HepG2 (cell line): ENCODE results near the gene STAB2.

Experiments
- CEBPB ChIP-seq: IDR thresholded peaks from 2 replicates; pipeline ENCODE4 v1.6.1; 2011; ENCODE audit warnings: low read depth, low read length, improper control_type of control experiment, borderline replicate concordance
- GABPA ChIP-seq, 2 experiments: IDR thresholded peaks; 2 replicates each; pipeline ENCODE4 v1.6.1; 2011 to 2016; ENCODE audit warnings: low read depth in 2 of 2, low read length in 1 of 2, missing biosample characterization in 1 of 2, missing genetic modification characterization in 1 of 2
- MYC ChIP-seq: sonication (generic); formaldehyde crosslinking; IDR thresholded peaks from 2 replicates; pipeline ENCODE4 v1.9.0; 2021; ENCODE audit warnings: missing genetic modification reagents, borderline replicate concordance
- POLR2A ChIP-seq, 2 experiments: IDR thresholded peaks; 2 replicates each; pipeline ENCODE4 v1.6.1; 2011; ENCODE audit warnings: low read depth in 2 of 2, low read length in 2 of 2, mild to moderate bottlenecking in 1 of 2, moderate library complexity in 1 of 2; ENCODE audit not compliant: insufficient read depth in 1 of 2
- POLR2AphosphoS2 ChIP-seq: IDR thresholded peaks from 2 replicates; pipeline ENCODE4 v1.6.1; 2011; ENCODE audit warnings: low read depth, low read length, improper control_type of control experiment
- RXRA ChIP-seq: sonication (generic); formaldehyde crosslinking; IDR thresholded peaks from 2 replicates; pipeline ENCODE4 v1.5.1; 2020; ENCODE audit warnings: missing genetic modification reagents
- ZNF232 ChIP-seq: sonication (generic); formaldehyde crosslinking; IDR thresholded peaks from 2 replicates; pipeline ENCODE4 v1.4.0; 2020; ENCODE audit warnings: missing genetic modification reagents, borderline replicate concordance
- ZNF441 ChIP-seq: sonication (generic); formaldehyde crosslinking; IDR thresholded peaks from 2 replicates; pipeline ENCODE4 v1.7.0; 2021; ENCODE audit warnings: missing genetic modification reagents, borderline replicate concordance
- ZZZ3 ChIP-seq: sonication (generic); formaldehyde crosslinking; IDR thresholded peaks from 2 replicates; pipeline ENCODE4 v1.4.0; 2020; ENCODE audit warnings: missing genetic modification reagents, mild to moderate bottlenecking, borderline replicate concordance
- TF ChIP-seq, protein P1 (sequence below): sonication (generic); formaldehyde crosslinking; IDR thresholded peaks from 2 replicates; pipeline ENCODE4 v1.8.1; 2023; ENCODE audit warnings: mild to moderate bottlenecking, missing genetic modification reagents
- TF ChIP-seq, protein P2 (sequence below): IDR thresholded peaks from 2 replicates; pipeline ENCODE4 v1.6.1; 2012; ENCODE audit warnings: low read length, improper control_type of control experiment
- TF ChIP-seq, protein P3 (sequence below): sonication (generic); formaldehyde crosslinking; IDR thresholded peaks from 2 replicates; pipeline ENCODE4 v1.5.0; 2020; ENCODE audit warnings: mild to moderate bottlenecking, missing genetic modification reagents, moderate library complexity

DNA sequence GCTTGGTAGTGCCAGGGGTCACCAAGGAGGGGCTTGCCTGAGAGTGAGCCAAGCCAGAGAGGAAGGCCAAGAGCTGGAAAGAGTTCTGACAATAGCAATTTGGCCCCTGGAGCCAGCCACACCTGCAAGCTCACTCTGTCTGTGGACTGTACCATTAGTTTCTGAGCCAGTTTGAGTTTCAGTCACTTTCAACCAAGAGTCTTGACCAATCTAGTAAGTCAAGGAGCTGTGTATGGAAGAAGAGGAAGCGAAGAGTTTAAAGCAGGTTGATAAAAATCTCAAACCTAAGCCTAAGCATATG is 215.5 kb downstream of the STAB2 start:
- TF ChIP-seq ZNF441 (CRISPR knock-in tag) (no peak), MYC (CRISPR knock-in tag) (no peak), ZZZ3 (CRISPR knock-in tag) (no peak), POLR2A (IDR thresholded peaks at IDR 0.05; ENCODE audit: insufficient read depth in 1 of 2, low read depth in 2 of 2, low read length in 2 of 2) (no peak), POLR2AphosphoS2 (no peak), GABPA (IDR thresholded peaks at IDR 0.05; ENCODE audit: low read depth, low read length) (no peak), GABPA (CRISPR knock-in tag; IDR thresholded peaks at IDR 0.05; ENCODE audit: low read depth) (no peak), ZNF232 (CRISPR knock-in tag) (no peak), CEBPB (no peak), RXRA (CRISPR knock-in tag) (no peak)
- TF ChIP-seq, protein P1, sequence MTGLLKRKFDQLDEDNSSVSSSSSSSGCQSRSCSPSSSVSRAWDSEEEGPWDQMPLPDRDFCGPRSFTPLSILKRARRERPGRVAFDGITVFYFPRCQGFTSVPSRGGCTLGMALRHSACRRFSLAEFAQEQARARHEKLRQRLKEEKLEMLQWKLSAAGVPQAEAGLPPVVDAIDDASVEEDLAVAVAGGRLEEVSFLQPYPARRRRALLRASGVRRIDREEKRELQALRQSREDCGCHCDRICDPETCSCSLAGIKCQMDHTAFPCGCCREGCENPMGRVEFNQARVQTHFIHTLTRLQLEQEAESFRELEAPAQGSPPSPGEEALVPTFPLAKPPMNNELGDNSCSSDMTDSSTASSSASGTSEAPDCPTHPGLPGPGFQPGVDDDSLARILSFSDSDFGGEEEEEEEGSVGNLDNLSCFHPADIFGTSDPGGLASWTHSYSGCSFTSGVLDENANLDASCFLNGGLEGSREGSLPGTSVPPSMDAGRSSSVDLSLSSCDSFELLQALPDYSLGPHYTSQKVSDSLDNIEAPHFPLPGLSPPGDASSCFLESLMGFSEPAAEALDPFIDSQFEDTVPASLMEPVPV, result no peak
- TF ChIP-seq, protein P2, sequence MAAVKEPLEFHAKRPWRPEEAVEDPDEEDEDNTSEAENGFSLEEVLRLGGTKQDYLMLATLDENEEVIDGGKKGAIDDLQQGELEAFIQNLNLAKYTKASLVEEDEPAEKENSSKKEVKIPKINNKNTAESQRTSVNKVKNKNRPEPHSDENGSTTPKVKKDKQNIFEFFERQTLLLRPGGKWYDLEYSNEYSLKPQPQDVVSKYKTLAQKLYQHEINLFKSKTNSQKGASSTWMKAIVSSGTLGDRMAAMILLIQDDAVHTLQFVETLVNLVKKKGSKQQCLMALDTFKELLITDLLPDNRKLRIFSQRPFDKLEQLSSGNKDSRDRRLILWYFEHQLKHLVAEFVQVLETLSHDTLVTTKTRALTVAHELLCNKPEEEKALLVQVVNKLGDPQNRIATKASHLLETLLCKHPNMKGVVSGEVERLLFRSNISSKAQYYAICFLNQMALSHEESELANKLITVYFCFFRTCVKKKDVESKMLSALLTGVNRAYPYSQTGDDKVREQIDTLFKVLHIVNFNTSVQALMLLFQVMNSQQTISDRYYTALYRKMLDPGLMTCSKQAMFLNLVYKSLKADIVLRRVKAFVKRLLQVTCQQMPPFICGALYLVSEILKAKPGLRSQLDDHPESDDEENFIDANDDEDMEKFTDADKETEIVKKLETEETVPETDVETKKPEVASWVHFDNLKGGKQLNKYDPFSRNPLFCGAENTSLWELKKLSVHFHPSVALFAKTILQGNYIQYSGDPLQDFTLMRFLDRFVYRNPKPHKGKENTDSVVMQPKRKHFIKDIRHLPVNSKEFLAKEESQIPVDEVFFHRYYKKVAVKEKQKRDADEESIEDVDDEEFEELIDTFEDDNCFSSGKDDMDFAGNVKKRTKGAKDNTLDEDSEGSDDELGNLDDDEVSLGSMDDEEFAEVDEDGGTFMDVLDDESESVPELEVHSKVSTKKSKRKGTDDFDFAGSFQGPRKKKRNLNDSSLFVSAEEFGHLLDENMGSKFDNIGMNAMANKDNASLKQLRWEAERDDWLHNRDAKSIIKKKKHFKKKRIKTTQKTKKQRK, result no peak
- TF ChIP-seq, protein P3, sequence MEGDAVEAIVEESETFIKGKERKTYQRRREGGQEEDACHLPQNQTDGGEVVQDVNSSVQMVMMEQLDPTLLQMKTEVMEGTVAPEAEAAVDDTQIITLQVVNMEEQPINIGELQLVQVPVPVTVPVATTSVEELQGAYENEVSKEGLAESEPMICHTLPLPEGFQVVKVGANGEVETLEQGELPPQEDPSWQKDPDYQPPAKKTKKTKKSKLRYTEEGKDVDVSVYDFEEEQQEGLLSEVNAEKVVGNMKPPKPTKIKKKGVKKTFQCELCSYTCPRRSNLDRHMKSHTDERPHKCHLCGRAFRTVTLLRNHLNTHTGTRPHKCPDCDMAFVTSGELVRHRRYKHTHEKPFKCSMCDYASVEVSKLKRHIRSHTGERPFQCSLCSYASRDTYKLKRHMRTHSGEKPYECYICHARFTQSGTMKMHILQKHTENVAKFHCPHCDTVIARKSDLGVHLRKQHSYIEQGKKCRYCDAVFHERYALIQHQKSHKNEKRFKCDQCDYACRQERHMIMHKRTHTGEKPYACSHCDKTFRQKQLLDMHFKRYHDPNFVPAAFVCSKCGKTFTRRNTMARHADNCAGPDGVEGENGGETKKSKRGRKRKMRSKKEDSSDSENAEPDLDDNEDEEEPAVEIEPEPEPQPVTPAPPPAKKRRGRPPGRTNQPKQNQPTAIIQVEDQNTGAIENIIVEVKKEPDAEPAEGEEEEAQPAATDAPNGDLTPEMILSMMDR, result no peak
